GM19240 (cell line): ENCODE data around the gene TIAM2.

Source experiments
- DNase-seq: peaks from one replicate; pipeline ENCODE4 v3.0.0; 2011; ENCODE audit warnings: low spot score; ENCODE audit not compliant: insufficient read length

The TIAM2 gene

GRCh38 chr6:155126727-155127439 lies 131.8 kb downstream of the TIAM2 start:
- no peak for DNase-seq

GRCh38 chr6:155128977-155129376 lies 133.9 kb downstream of the TIAM2 start:
- DNase-seq, result no peak

GRCh38 chr6:155129744-155130143 lies 134.6 kb downstream of the TIAM2 start:
- no peak for DNase-seq

- no peak for DNase-seq
Measured at GRCh38 chr6:155130161-155130853, 135.2 kb downstream of the TIAM2 start.

GRCh38 chr6:155132617-155133016 lies 137.5 kb downstream of the TIAM2 start:
- no peak for DNase-seq

GRCh38 chr6:155141002-155141401 lies 145.9 kb downstream of the TIAM2 start:
- no peak for DNase-seq

GRCh38 chr6:155141512-155141911 lies 146.4 kb downstream of the TIAM2 start:
- DNase-seq, result no peak

GRCh38 chr6:155142168-155143028 lies 147.3 kb downstream of the TIAM2 start:
- no peak for DNase-seq

GRCh38 chr6:155143029-155143577 lies 148.0 kb downstream of the TIAM2 start:
- DNase-seq, result no peak

- DNase-seq, result no peak
Measured at GRCh38 chr6:155143578-155144106, 148.5 kb downstream of the TIAM2 start.

GRCh38 chr6:155146205-155146604 lies 151.1 kb downstream of the TIAM2 start:
- DNase-seq, result no peak

GRCh38 chr6:155147958-155148663 lies 153.0 kb downstream of the TIAM2 start:
- no peak for DNase-seq

- no peak for DNase-seq
Measured at GRCh38 chr6:155150967-155151671, 156.0 kb downstream of the TIAM2 start.

- no peak for DNase-seq
Measured at GRCh38 chr6:155152211-155153076, 157.3 kb downstream of the TIAM2 start.

- no peak for DNase-seq
Measured at GRCh38 chr6:155154158-155154830, 159.2 kb downstream of the TIAM2 start.

- DNase-seq, result no peak
Measured at GRCh38 chr6:155155787-155156447, 160.8 kb downstream of the TIAM2 start.

- DNase-seq, result no peak
Measured at GRCh38 chr6:155157101-155157500, 162.0 kb downstream of the TIAM2 start.
